ENCODE measurements around the gene CHCHD4.

- TF ChIP-seq CTCF (conservative IDR thresholded peaks at IDR 0.05; ENCODE audit: low read depth, low read length) (no peak), EZH2 (IDR thresholded peaks at IDR 0.05; ENCODE audit: borderline replicate concordance, low read depth, low read length, poor library complexity, severe bottlenecking) (no peak)
Observed at GRCh38 chr3:14063152-14063551, 61.5 kb downstream of the CHCHD4 start.
